ENCODE results near the gene YPEL2. TPM values are rescaled to one million over a fixed set of nuclear protein-coding genes. Genes with fewer than 3 reads are reported as not detected.

The YPEL2 gene
- total and polyA plus RNA-seq, 2 of the 13 experiments (the other 11 are each of a cell fraction or from before 2014, with no cell fraction given), result 8.5 to 21.1 TPM

DNA sequence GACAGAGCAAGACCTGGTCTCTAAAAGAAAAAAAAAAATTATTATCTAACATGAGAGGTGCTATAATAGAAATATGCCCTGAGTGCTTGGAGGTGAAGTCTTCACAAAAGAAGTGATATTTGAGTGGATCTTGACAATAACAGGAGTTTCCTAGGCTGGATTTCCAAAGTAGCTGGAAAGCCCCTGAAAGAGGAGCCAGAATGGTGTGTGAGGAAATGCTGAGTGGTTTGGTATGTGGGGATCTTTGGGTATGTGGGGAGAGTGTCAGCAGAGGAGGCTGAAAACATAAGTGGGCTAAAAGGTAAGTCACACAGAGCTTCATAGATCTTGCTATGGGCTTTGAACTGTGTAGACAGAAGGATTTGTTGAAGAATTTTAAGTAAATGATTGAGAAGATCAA, 100.1 kb downstream of the YPEL2 start:
- Histone ChIP-seq H3K79me2 (ENCODE audit: insufficient read depth, low read length) (no peaks in the 10 kb centered on the region), H3K4me3 (replicated peaks in 1 of 3; ENCODE audit: insufficient read depth in 1 of 3, low read depth in 2 of 3, low read length in 3 of 3) (no peak overlapping the region), H3K4me1 (ENCODE audit: insufficient read depth, low read length) (peaks cover 89% of the 10 kb centered on the region), H3K9me3 (ENCODE audit: low read length) (0 out of 2 replicates have a peak, but pooled peaks cover 5% of the 10 kb centered on the region), H3K27me3 (ENCODE audit: control insufficient read depth in 1 of 2, insufficient read depth in 2 of 2, low read length in 2 of 2) (no peaks in the 10 kb centered on the region; a peak in 1 of 5 replicates), H3K27ac (ENCODE audit: extremely low read length, insufficient read depth, low read length) (peak overlapping the region; percentile 4), H2AFZ (ENCODE audit: low read length) (no peak overlapping the region), H3K36me3 (replicated peaks in 1 of 2; ENCODE audit: control insufficient read depth in 1 of 2, insufficient read depth in 2 of 2, low read length in 2 of 2) (no peaks in the 10 kb centered on the region), H4K20me1 (ENCODE audit: insufficient read depth, low read length) (no peaks in the 10 kb centered on the region), H3K9ac (ENCODE audit: insufficient read depth, low read depth, low read length) (no peak overlapping the region), H3K4me2 (ENCODE audit: low read depth, low read length) (no peak overlapping the region)
- ChIA-PET CTCF (ENCODE audit: low intra/inter-chr PET ratio, low total read pairs) (no interaction called here), POLR2A (no interaction called here)
- ATAC-seq (no peak), FAIRE-seq (no peak), DNase-seq (ENCODE audit: low spot score) (no peak)
- no TSS peak for BruUV-seq (replicated peaks)
- TF ChIP-seq SALL2 (CRISPR knock-in tag; IDR thresholded peaks at IDR 0.05) (no peak), GMEB1 (CRISPR knock-in tag; IDR thresholded peaks at IDR 0.05; ENCODE audit: borderline replicate concordance) (0 out of 2 replicates have a peak, but pooled peaks have one; percentile 16)
- intact Hi-C loops (cut with micrococcal nuclease; ENCODE audit: unreplicated experiment) (loop anchor here (2.0 kb wide), 1 partner anchor 65 kb away; no protein-coding TSS in a partner anchor), in situ Hi-C loops (cut with HindIII; ENCODE audit: extremely low pct_ligation_motif_present, low pct_unique_long_range_greater_than_20kb) (no loop called here)

- Histone ChIP-seq H3K36me3 (replicated peaks in 1 of 2; ENCODE audit: control insufficient read depth in 1 of 2, insufficient read depth in 2 of 2, low read length in 2 of 2) (no peaks in the 10 kb centered on the region), H3K4me1 (ENCODE audit: insufficient read depth, low read length) (peaks cover 89% of the 10 kb centered on the region), H3K9ac (ENCODE audit: insufficient read depth, low read depth, low read length) (no peak overlapping the region), H3K27ac (ENCODE audit: extremely low read length, insufficient read depth, low read length) (no peak overlapping the region), H4K20me1 (ENCODE audit: insufficient read depth, low read length) (no peaks in the 10 kb centered on the region), H3K4me3 (replicated peaks in 1 of 3; ENCODE audit: insufficient read depth in 1 of 3, low read depth in 2 of 3, low read length in 3 of 3) (no peak overlapping the region), H3K9me3 (ENCODE audit: low read length) (0 out of 2 replicates have a peak, but pooled peaks cover 5% of the 10 kb centered on the region), H3K4me2 (ENCODE audit: low read depth, low read length) (no peak overlapping the region), H3K79me2 (ENCODE audit: insufficient read depth, low read length) (no peaks in the 10 kb centered on the region), H3K27me3 (ENCODE audit: control insufficient read depth in 1 of 2, insufficient read depth in 2 of 2, low read length in 2 of 2) (no peaks in the 10 kb centered on the region; a peak in 1 of 5 replicates), H2AFZ (ENCODE audit: low read length) (no peak overlapping the region)
- ChIA-PET CTCF (ENCODE audit: low intra/inter-chr PET ratio, low total read pairs) (no interaction called here), POLR2A (interaction anchor here (1.2 kb wide), 1 partner anchor 103 kb away, joined by 4 read pairs; no protein-coding TSS in a partner anchor)
- no peak for TF ChIP-seq PHF8 (CRISPR knock-in tag; IDR thresholded peaks at IDR 0.05)
- TF ChIP-seq, protein P1, sequence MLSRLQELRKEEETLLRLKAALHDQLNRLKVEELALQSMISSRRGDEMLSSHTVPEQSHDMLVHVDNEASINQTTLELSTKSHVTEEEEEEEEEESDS (CRISPR knock-in tag; IDR thresholded peaks at IDR 0.05; ENCODE audit: borderline replicate concordance), result no peak
- no peak for TF ChIP-seq ZBTB38 (CRISPR knock-in tag; IDR thresholded peaks at IDR 0.05)
- TF ChIP-seq, protein P2, sequence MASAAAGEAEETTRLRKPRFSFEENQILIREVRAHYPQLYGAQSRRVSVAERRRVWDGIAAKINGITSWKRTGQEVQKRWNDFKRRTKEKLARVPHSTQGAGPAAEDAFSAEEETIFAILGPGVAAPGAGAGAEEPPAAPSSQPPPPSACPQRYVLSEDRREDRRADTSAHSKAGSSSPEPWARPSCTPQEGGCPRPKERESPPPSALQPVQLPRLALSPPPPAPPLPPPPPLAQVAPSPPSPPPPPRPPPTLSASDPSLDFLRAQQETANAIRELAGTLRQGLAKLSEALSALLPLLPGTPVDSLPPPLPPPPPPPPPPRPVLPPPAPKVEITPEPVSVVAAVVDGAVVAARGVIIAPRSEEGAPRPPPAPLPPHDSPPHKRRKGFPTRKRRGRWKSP (CRISPR knock-in tag; IDR thresholded peaks at IDR 0.05), result no peak
- TF ChIP-seq ZNF382 (CRISPR knock-in tag; IDR thresholded peaks at IDR 0.05; ENCODE audit: borderline replicate concordance), result peak; percentile 98
- TF ChIP-seq AGO2 (optimal IDR thresholded peaks at IDR 0.05; ENCODE audit: low read depth, low read length), result no peak
- TF ChIP-seq ARNT2 (CRISPR knock-in tag; IDR thresholded peaks at IDR 0.05; ENCODE audit: low read depth), result no peak
- FAIRE-seq (no peak), ATAC-seq (no peak), DNase-seq (ENCODE audit: low spot score) (no peak)
- in situ Hi-C loops (cut with HindIII; ENCODE audit: extremely low pct_ligation_motif_present, low pct_unique_long_range_greater_than_20kb) (no loop called here), intact Hi-C loops (cut with micrococcal nuclease; ENCODE audit: unreplicated experiment) (no loop called here)
- 63% methylated on average over 1 of the region's 1 CpG for WGBS (ENCODE audit: low lambda C conversion rate)
- BruUV-seq (replicated peaks), result no TSS peak
Observed at GRCh38 chr17:59432657-59433056, 101.2 kb downstream of the YPEL2 start.
